ENCODE results near the gene DNAH10. TPM values are rescaled to one million over a fixed set of nuclear protein-coding genes. Genes with fewer than 3 reads are reported as not detected.
A peak's percentile ranks its signal among the peaks of the same experiment; 100 is the strongest.
"Not testable (repeated sequence)": the region's sequence is repeated elsewhere in the genome, so short reads cannot be mapped to it uniquely, and the experiment has no call there.

The DNAH10 gene
- total RNA-seq, 2 experiments from 2014 or later, result 0.12 to 0.17 TPM

GRCh38 chr12:123900871-123901376, 138.8 kb downstream of the DNAH10 start:
- POLR2A ChIA-PET, result no interaction called here
- Mint-ChIP-seq H3K36me3 (ENCODE audit: low read depth) (no peaks in the 10 kb centered on the region), H3K27me3 (peaks cover 2% of the 10 kb centered on the region), H3K4me3 (no peak overlapping the region), H3K4me1 (peaks cover 8% of the 10 kb centered on the region), H3K27ac (no peak overlapping the region), H3K9me3 (no peaks in the 10 kb centered on the region)
- CTCF ChIA-PET, result interaction anchor here (1.2 kb wide), 1 partner anchor 132 kb away, joined by 3 read pairs; no protein-coding TSS in a partner anchor
- DNase-seq, result peak; percentile 12

GRCh38 chr12:123902821-123903220, 140.7 kb downstream of the DNAH10 start:
- Mint-ChIP-seq H3K36me3 (ENCODE audit: low read depth) (no peaks in the 10 kb centered on the region), H3K9me3 (no peaks in the 10 kb centered on the region), H3K27ac (no peak overlapping the region), H3K4me3 (no peak overlapping the region), H3K27me3 (peaks cover 2% of the 10 kb centered on the region), H3K4me1 (peaks cover 8% of the 10 kb centered on the region)
- CTCF ChIA-PET, result interaction anchor here (0.5 kb wide), 1 partner anchor 616 kb away, joined by 3 read pairs; no protein-coding TSS in a partner anchor
- POLR2A ChIA-PET, result no interaction called here
- no peak for DNase-seq

- CTCF ChIA-PET, result no interaction called here
- Mint-ChIP-seq H3K4me1 (peaks cover 12% of the 10 kb centered on the region), H3K9me3 (no peaks in the 10 kb centered on the region), H3K27ac (no peak overlapping the region), H3K36me3 (ENCODE audit: low read depth) (no peaks in the 10 kb centered on the region), H3K27me3 (peaks cover 2% of the 10 kb centered on the region), H3K4me3 (no peak overlapping the region)
- POLR2A ChIA-PET, result no interaction called here
- DNase-seq, result no peak
These were observed 141.4 kb downstream of the DNAH10 start for GRCh38 chr12:123903301-123904065.

GRCh38 chr12:123905319-123905925, 143.3 kb downstream of the DNAH10 start:
- Mint-ChIP-seq H3K4me3 (no peak overlapping the region), H3K27me3 (no peaks in the 10 kb centered on the region), H3K4me1 (peaks cover 13% of the 10 kb centered on the region), H3K9me3 (no peaks in the 10 kb centered on the region), H3K27ac (no peak overlapping the region), H3K36me3 (ENCODE audit: low read depth) (no peaks in the 10 kb centered on the region)
- ChIA-PET POLR2A (no interaction called here), CTCF (interaction anchor here (0.6 to 1.4 kb wide), 4 partner anchors 78 to 844 kb away, joined by 3 to 5 read pairs (median 4); no protein-coding TSS in a partner anchor)
- DNase-seq, result peak; percentile 77

GRCh38 chr12:123906711-123907420, 144.8 kb downstream of the DNAH10 start:
- CTCF ChIA-PET, result no interaction called here
- Mint-ChIP-seq H3K27ac (no peak overlapping the region), H3K4me1 (peaks cover 12% of the 10 kb centered on the region), H3K9me3 (no peaks in the 10 kb centered on the region), H3K4me3 (no peak overlapping the region), H3K36me3 (ENCODE audit: low read depth) (no peaks in the 10 kb centered on the region), H3K27me3 (no peaks in the 10 kb centered on the region)
- DNase-seq, result no peak
- POLR2A ChIA-PET, result no interaction called here

- CTCF ChIA-PET, result no interaction called here
These were observed 145.8 kb downstream of the DNAH10 start for GRCh38 chr12:123907726-123908476.

GRCh38 chr12:123908884-123909725, 147.0 kb downstream of the DNAH10 start:
- H3K4me3 Mint-ChIP-seq, result no peak overlapping the region
- no peak for DNase-seq
- H3K27ac Mint-ChIP-seq, result no peak overlapping the region
- no peaks in the 10 kb centered on the region for H3K9me3 Mint-ChIP-seq
- no peaks in the 10 kb centered on the region for H3K36me3 Mint-ChIP-seq (ENCODE audit: low read depth)
- CTCF ChIA-PET, result interaction anchor here (0.6 to 1.4 kb wide), 2 partner anchors 18 to 1345 kb away, joined by 3 to 4 read pairs; no protein-coding TSS in a partner anchor
- no peaks in the 10 kb centered on the region for H3K27me3 Mint-ChIP-seq
- peaks cover 12% of the 10 kb centered on the region for H3K4me1 Mint-ChIP-seq
- POLR2A ChIA-PET, result no interaction called here

More at GRCh38 chr12:123907726-123908476, 145.8 kb downstream of the DNAH10 start:
- Mint-ChIP-seq H3K4me1 (peaks cover 12% of the 10 kb centered on the region), H3K27me3 (no peaks in the 10 kb centered on the region), H3K27ac (no peak overlapping the region), H3K9me3 (no peaks in the 10 kb centered on the region), H3K36me3 (ENCODE audit: low read depth) (no peaks in the 10 kb centered on the region), H3K4me3 (no peak overlapping the region)
- no peak for DNase-seq
- POLR2A ChIA-PET, result no interaction called here

- H3K4me3 Mint-ChIP-seq, result no peak overlapping the region
- no peak overlapping the region for H3K27ac Mint-ChIP-seq
- no peak for DNase-seq
- H3K9me3 Mint-ChIP-seq, result no peaks in the 10 kb centered on the region
- no peaks in the 10 kb centered on the region for H3K27me3 Mint-ChIP-seq
- POLR2A ChIA-PET, result no interaction called here
- peaks cover 12% of the 10 kb centered on the region for H3K4me1 Mint-ChIP-seq
- CTCF ChIA-PET, result interaction anchor here (1.3 to 1.4 kb wide), 2 partner anchors 17 to 27 kb away, joined by 3 to 4 read pairs; no protein-coding TSS in a partner anchor
- H3K36me3 Mint-ChIP-seq (ENCODE audit: low read depth), result no peaks in the 10 kb centered on the region
These were observed 148.0 kb downstream of the DNAH10 start for GRCh38 chr12:123910057-123910456.

- Mint-ChIP-seq H3K36me3 (ENCODE audit: low read depth) (no peaks in the 10 kb centered on the region), H3K27ac (peak overlapping the region; percentile 6), H3K4me3 (no peak overlapping the region), H3K27me3 (no peaks in the 10 kb centered on the region), H3K9me3 (no peaks in the 10 kb centered on the region), H3K4me1 (peaks cover 9% of the 10 kb centered on the region)
- CTCF ChIA-PET, result interaction anchor here (1.3 kb wide), 1 partner anchor 27 kb away, joined by 3 read pairs; no protein-coding TSS in a partner anchor
- DNase-seq, result no peak
- POLR2A ChIA-PET, result no interaction called here
These were observed 148.7 kb downstream of the DNAH10 start for GRCh38 chr12:123910761-123911193.

GRCh38 chr12:123911672-123912409, 149.7 kb downstream of the DNAH10 start:
- H3K4me1 Mint-ChIP-seq; DNase-seq; H3K36me3 Mint-ChIP-seq (ENCODE audit: low read depth); H3K27me3 Mint-ChIP-seq; POLR2A ChIA-PET; H3K4me3 Mint-ChIP-seq; H3K27ac Mint-ChIP-seq; CTCF ChIA-PET; H3K9me3 Mint-ChIP-seq: not testable (repeated sequence)

Measured in activated CD4-positive, alpha-beta T cell treated with anti-CD3 and anti-CD28 coated beads, Interleukin-2, amount 10 ng/mL, durations not matched to agents 7 days and 5 days (primary cell).